Keratinocyte (primary cell): Measurements from ENCODE around the gene ARRDC3. TPM values are rescaled to one million over a fixed set of nuclear protein-coding genes. Genes with fewer than 3 reads are reported as not detected.

Experiments used
- DNase-seq: peaks from one replicate; pipeline ENCODE4 v3.0.0-alpha.2; 2011; ENCODE audit warnings: low read depth, missing footprints, low spot score
- FAIRE-seq: peaks from 2 replicates; lab custom pipeline; 2011; peaks lifted over from hg19 to GRCh38; lab: Jason Lieb, UNC
- H2AFZ ChIP-seq: 2 replicates; pipeline ENCODE4 v1.6.0; 2012; ENCODE audit warnings: low read length, control low read depth, inconsistent platforms; ENCODE audit not compliant: control insufficient read depth
- H3K27ac ChIP-seq: 2 replicates; pipeline ENCODE4 v1.5.1; 2011; ENCODE audit warnings: low read length; ENCODE audit not compliant: control insufficient read depth, insufficient read depth
- H3K27me3 ChIP-seq: 3 replicates; pipeline ENCODE4 v1.6.0; 2011; ENCODE audit warnings: low read length; ENCODE audit not compliant: control insufficient read depth, insufficient read depth; ENCODE audit errors: extremely low read depth
- H3K36me3 ChIP-seq, 2 experiments: 2 replicates in 1 of 2; 3 replicates in 1 of 2; pipeline ENCODE4 v1.5.1; 2011; ENCODE audit warnings: low read length in 2 of 2, mild to moderate bottlenecking in 1 of 2; ENCODE audit not compliant: control insufficient read depth in 2 of 2, insufficient read depth in 2 of 2; ENCODE audit errors: extremely low read depth in 1 of 2
- H3K4me1 ChIP-seq: 3 replicates; pipeline ENCODE4 v1.5.1; 2011; ENCODE audit warnings: low read length; ENCODE audit not compliant: control insufficient read depth, insufficient read depth; ENCODE audit errors: extremely low read depth
- H3K4me2 ChIP-seq: 3 replicates; pipeline ENCODE4 v1.6.0; 2011; ENCODE audit warnings: low read depth, low read length; ENCODE audit not compliant: control insufficient read depth, insufficient read depth; ENCODE audit errors: extremely low read depth
- H3K4me3 ChIP-seq, 3 experiments: fragments of 200-600 bp in 1 of 3; sonication (generic) in 1 of 3; 2 replicates in 2 of 3; 3 replicates in 1 of 3; pipeline ENCODE4 v1.5.1; 2011 to 2016; ENCODE audit warnings: low read length in 3 of 3, mild to moderate bottlenecking in 3 of 3, control low read depth in 2 of 3, inconsistent platforms in 1 of 3, low read depth in 1 of 3, mixed read lengths in 1 of 3, mixed run types in 1 of 3, moderate library complexity in 1 of 3; ENCODE audit not compliant: control insufficient read depth in 2 of 3, insufficient read depth in 2 of 3; ENCODE audit errors: extremely low read depth in 1 of 3
- H3K79me2 ChIP-seq: 2 replicates; pipeline ENCODE4 v1.6.0; 2012; ENCODE audit warnings: low read length; ENCODE audit not compliant: control insufficient read depth, insufficient read depth
- H3K9ac ChIP-seq: 3 replicates; pipeline ENCODE4 v1.6.0; 2011; ENCODE audit warnings: low read length; ENCODE audit not compliant: control insufficient read depth, insufficient read depth; ENCODE audit errors: extremely low read depth
- H3K9me1 ChIP-seq: 3 replicates; pipeline ENCODE4 v1.6.0; 2011; ENCODE audit warnings: low read length; ENCODE audit not compliant: control insufficient read depth, insufficient read depth; ENCODE audit errors: extremely low read depth
- H3K9me3 ChIP-seq: 2 replicates; pipeline ENCODE4 v1.5.1; 2012; ENCODE audit warnings: low read depth, low read length; ENCODE audit not compliant: control insufficient read depth
- H4K20me1 ChIP-seq: 3 replicates; pipeline ENCODE4 v1.6.0; 2011; ENCODE audit warnings: low read length; ENCODE audit not compliant: control insufficient read depth, insufficient read depth; ENCODE audit errors: extremely low read depth
- EZH2 ChIP-seq: IDR thresholded peaks from one replicate; pipeline ENCODE4 v1.6.1; 2012; ENCODE audit warnings: inconsistent platforms, mild to moderate bottlenecking, low read length, moderate library complexity
- dilution Hi-C: fragments of 300-500 bp; cut with MboI; formaldehyde crosslinking; loops from one replicate; pipeline ENCODE4 v1.7.0; 2020; ENCODE audit warnings: low sequenced_read_pairs; ENCODE audit not compliant: extremely low pct_ligation_motif_present
- polyA plus RNA-seq, 5 experiments: library from polyadenylated mRNA; depleted of rRNA in 3 of 5; stranded (reverse) in 3 of 5; stranded (forward) in 1 of 5; unstranded in 1 of 5; fragments of >200 nt; gene quantifications; 1 replicate in 1 of 5; 2 replicates in 3 of 5; 3 replicates in 1 of 5; pipeline versions ENCODE4 v1.2.1 to v1.2.3, GENCODE V29; 2011 to 2012; ENCODE audit warnings: missing spikeins in 2 of 5, low read depth in 1 of 5, low replicate concordance in 1 of 5
- TF ChIP-seq, protein P1 (sequence below), 3 experiments: IDR thresholded peaks in 1 of 3; conservative IDR thresholded peaks in 1 of 3; optimal IDR thresholded peaks in 1 of 3; 2 replicates in 2 of 3; 3 replicates in 1 of 3; pipeline versions ENCODE3 to v1.5.1; 2011; ENCODE audit warnings: low read length in 3 of 3, mild to moderate bottlenecking in 3 of 3, moderate library complexity in 2 of 3, control low read depth in 1 of 3, inconsistent platforms in 1 of 3; ENCODE audit not compliant: insufficient read depth in 2 of 3; ENCODE audit errors: extremely low read depth in 1 of 3

The ARRDC3 gene
- polyA plus RNA-seq, 1 donor (not counting 4 experiments of a cell fraction or from before 2014, with no cell fraction given): 8.9 TPM

DNA sequence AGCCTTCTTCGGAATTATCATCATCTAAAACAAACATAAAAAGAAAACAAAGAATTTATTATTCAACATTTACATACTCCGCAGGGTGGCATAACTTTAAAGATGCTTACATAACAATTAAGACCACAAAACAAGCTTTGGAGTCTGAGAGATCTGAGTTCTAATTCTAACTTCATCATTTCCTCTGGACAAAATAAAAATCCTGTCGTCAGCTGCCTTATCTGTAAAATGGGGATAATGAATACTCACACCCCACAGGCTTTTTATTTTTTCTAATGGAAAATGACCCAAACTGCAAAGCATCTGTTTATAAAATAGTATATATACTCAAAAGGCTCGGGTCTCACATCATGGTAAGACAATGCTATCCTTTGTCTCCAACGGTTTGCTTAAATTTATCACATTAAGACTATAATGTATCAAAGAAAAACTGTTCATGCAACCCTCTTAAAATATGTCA, 4.3 kb downstream of the ARRDC3 start:
- Histone ChIP-seq H3K4me1 (peaks cover 3% of the 10 kb centered on the region), H3K9ac (peak overlapping the region; percentile 98), H3K36me3 (peaks cover 6 to 12% of the 10 kb centered on the region in 2 experiments), H3K79me2 (peaks cover 23% of the 10 kb centered on the region), H4K20me1 (no peaks in the 10 kb centered on the region), H3K9me3 (no peaks in the 10 kb centered on the region), H3K4me3 (peak overlapping the region in 2 of 3 experiments; percentile 57 to 92), H2AFZ (no peak overlapping the region), H3K4me2 (peak overlapping the region; percentile 88), H3K27me3 (no peaks in the 10 kb centered on the region), H3K27ac (peak overlapping the region; percentile 99), H3K9me1 (no peaks in the 10 kb centered on the region)
- DNase-seq (no peak), FAIRE-seq (no peak)
- TF ChIP-seq, protein P1, sequence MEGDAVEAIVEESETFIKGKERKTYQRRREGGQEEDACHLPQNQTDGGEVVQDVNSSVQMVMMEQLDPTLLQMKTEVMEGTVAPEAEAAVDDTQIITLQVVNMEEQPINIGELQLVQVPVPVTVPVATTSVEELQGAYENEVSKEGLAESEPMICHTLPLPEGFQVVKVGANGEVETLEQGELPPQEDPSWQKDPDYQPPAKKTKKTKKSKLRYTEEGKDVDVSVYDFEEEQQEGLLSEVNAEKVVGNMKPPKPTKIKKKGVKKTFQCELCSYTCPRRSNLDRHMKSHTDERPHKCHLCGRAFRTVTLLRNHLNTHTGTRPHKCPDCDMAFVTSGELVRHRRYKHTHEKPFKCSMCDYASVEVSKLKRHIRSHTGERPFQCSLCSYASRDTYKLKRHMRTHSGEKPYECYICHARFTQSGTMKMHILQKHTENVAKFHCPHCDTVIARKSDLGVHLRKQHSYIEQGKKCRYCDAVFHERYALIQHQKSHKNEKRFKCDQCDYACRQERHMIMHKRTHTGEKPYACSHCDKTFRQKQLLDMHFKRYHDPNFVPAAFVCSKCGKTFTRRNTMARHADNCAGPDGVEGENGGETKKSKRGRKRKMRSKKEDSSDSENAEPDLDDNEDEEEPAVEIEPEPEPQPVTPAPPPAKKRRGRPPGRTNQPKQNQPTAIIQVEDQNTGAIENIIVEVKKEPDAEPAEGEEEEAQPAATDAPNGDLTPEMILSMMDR (optimal IDR thresholded peaks at IDR 0.05 in 1 of 3, IDR thresholded peaks at IDR 0.05 in 1 of 3, conservative IDR thresholded peaks at IDR 0.05 in 1 of 3; ENCODE audit: extremely low read depth in 1 of 3, insufficient read depth in 2 of 3, low read length in 3 of 3): no peak
- TF ChIP-seq EZH2: no peak
- dilution Hi-C loops: loop anchor here (25.0 kb wide), 1 partner anchor 491 kb away; no protein-coding TSS in a partner anchor

DNA sequence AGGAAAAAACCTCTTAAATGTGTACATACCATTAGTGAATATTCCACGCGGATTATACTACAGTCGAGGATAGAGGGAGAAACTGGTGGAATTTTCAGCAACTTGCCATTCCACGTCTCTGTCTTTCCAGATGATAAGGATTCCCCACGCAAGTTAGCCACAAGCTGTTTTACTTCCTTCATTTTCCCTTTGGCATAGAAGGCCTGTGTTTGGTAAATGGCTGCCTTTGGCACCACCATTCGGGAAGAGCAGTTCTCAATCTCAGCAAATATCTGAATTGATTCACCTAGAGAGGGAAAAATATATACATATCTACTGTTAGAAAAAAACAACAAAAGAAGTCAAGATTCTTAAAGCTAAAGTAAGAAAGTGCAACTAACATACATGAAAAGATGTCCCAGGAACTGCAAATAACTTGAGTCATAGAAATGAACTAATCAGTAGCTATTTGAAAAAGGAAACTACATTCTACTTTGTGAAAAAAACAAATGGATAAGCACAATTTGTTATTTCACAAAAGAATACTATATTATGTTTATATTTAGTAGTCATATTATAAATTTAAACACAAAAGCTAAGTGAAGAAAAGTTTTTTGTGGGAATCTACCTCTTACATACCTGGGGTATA, 8.1 kb downstream of the ARRDC3 start:
- H3K4me3 ChIP-seq: no peak overlapping the region
- no peak overlapping the region for H3K9ac ChIP-seq
- no peaks in the 10 kb centered on the region for H4K20me1 ChIP-seq
- peaks cover 12 to 28% of the 10 kb centered on the region in 2 experiments for H3K36me3 ChIP-seq
- no peak overlapping the region for H3K27ac ChIP-seq
- no peak for TF ChIP-seq EZH2
- TF ChIP-seq, protein P1 (optimal IDR thresholded peaks at IDR 0.05 in 1 of 3, IDR thresholded peaks at IDR 0.05 in 1 of 3, conservative IDR thresholded peaks at IDR 0.05 in 1 of 3; ENCODE audit: extremely low read depth in 1 of 3, insufficient read depth in 2 of 3, low read length in 3 of 3): no peak
- H3K27me3 ChIP-seq: no peaks in the 10 kb centered on the region
- no peak for DNase-seq
- H3K4me1 ChIP-seq: peaks cover 3% of the 10 kb centered on the region
- H3K4me2 ChIP-seq: no peak overlapping the region
- no peaks in the 10 kb centered on the region for H3K9me3 ChIP-seq
- H2AFZ ChIP-seq: no peak overlapping the region
- dilution Hi-C loops: loop anchor here (25.0 kb wide), 1 partner anchor 488 kb away; no protein-coding TSS in a partner anchor
- no peak for FAIRE-seq
- peaks cover 10% of the 10 kb centered on the region for H3K79me2 ChIP-seq
- no peaks in the 10 kb centered on the region for H3K9me1 ChIP-seq
